ENCODE results near the gene PTPRU. TPM values are rescaled to one million over a fixed set of nuclear protein-coding genes. Genes with fewer than 3 reads are reported as not detected.

Gene PTPRU
- total and polyA plus RNA-seq, 2 of the 8 experiments (the other 6 are each of a cell fraction or from before 2014, with no cell fraction given) = 33.8 to 41.8 TPM

DNA sequence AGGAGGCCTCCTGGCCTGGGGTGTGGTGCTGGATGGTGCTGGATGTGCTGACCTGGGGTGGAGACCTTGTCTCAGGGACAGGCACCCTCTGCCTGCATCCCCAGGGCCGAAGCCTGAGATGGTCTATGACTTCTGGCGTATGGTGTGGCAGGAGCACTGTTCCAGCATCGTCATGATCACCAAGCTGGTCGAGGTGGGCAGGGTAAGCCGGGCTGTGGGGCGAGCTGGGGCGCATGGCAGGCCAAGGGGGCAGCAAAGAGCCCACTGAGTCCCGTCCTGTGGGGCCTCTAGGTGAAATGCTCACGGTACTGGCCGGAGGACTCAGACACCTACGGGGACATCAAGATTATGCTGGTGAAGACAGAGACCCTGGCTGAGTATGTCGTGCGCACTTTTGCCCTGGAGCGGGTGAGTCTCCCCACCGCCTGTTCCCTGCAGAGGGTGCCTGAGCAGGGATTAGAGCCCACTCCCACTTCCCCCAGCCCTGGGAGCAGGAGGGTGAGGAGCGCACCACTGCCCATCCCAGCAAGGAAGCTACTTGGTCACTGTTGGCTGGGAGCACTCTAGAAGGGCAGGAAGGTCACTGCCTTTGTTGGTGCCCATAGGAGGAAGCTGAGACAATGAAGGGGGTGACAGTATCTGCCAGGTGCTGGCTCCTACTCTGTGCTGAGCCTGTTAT is 75.2 kb downstream of the PTPRU start:
- Histone ChIP-seq H3K56ac (replicated peaks; ENCODE audit: insufficient read length, low read depth, low read length) (no peak overlapping the region), H2AK5ac (ENCODE audit: low read depth, low read length) (no peak overlapping the region), H2BK5ac (ENCODE audit: low read depth, low read length) (no peak overlapping the region), H3K79me2 (ENCODE audit: control insufficient read depth in 1 of 2, insufficient read depth in 2 of 2, low read length in 2 of 2) (no peaks in the 10 kb centered on the region), H3K4ac (replicated peaks; ENCODE audit: insufficient read length, low read depth, low read length) (no peak overlapping the region), H3K27me3 (replicated peaks in 1 of 4; ENCODE audit: control insufficient read depth in 3 of 4, extremely low read depth in 1 of 4, insufficient read depth in 3 of 4, low read length in 3 of 4) (no peaks in the 10 kb centered on the region), H3K4me3 (ENCODE audit: extremely low read depth in 1 of 4, insufficient read depth in 2 of 4, low read depth in 3 of 4, low read length in 4 of 4) (no peak overlapping the region), H2BK12ac (ENCODE audit: low read depth, low read length) (no peak overlapping the region), H3K4me1 (replicated peaks in 1 of 4; ENCODE audit: control insufficient read depth in 3 of 4, insufficient read depth in 4 of 4, low read length in 3 of 4) (no peaks in the 10 kb centered on the region), H3K14ac (ENCODE audit: insufficient read length) (no peak overlapping the region), H3K9ac (replicated peaks in 1 of 4; ENCODE audit: extremely low read depth in 1 of 4, low read depth in 3 of 4, low read length in 3 of 4) (no peak overlapping the region), H4K5ac (ENCODE audit: insufficient read length, low read depth, low read length) (no peak overlapping the region), H4K8ac (ENCODE audit: extremely low read depth, insufficient read depth, low read length) (no peak overlapping the region), H3K36me3 (ENCODE audit: control insufficient read depth in 2 of 4, insufficient read depth in 4 of 4, low read length in 3 of 4) (peaks cover 0 to 11% (median 0%) of the 10 kb centered on the region in 4 experiments; a peak in 4 of 8 replicates), H4K20me1 (replicated peaks in 1 of 2; ENCODE audit: control insufficient read depth in 1 of 2, insufficient read depth in 2 of 2, low read length in 2 of 2) (peaks cover 0 to 10% of the 10 kb centered on the region in 2 experiments), H2BK120ac (replicated peaks; ENCODE audit: low read depth, low read length) (no peak overlapping the region), H3K23ac (ENCODE audit: insufficient read length) (no peak overlapping the region), H2BK15ac (ENCODE audit: low read length) (no peak overlapping the region), H3K18ac (ENCODE audit: extremely low read depth, low read length) (no peak overlapping the region), H2BK20ac (ENCODE audit: low read length) (0 out of 2 replicates have a peak overlapping the region, but pooled peaks have one; percentile 6), H3K4me2 (ENCODE audit: insufficient read depth in 1 of 2, low read depth in 2 of 2, low read length in 2 of 2) (no peak overlapping the region), H3K79me1 (ENCODE audit: low read depth, low read length) (no peaks in the 10 kb centered on the region), H3K9me3 (ENCODE audit: insufficient read depth in 2 of 2, low read depth in 1 of 2, low read length in 1 of 2) (no peaks in the 10 kb centered on the region), H3K23me2 (ENCODE audit: low read depth, low read length) (no peaks in the 10 kb centered on the region; the same call in 1 of the 2 replicates), H2AFZ (ENCODE audit: low read length) (no peak overlapping the region), H3K27ac (ENCODE audit: low read depth, low read length) (no peak overlapping the region), H4K91ac (replicated peaks; ENCODE audit: insufficient read length, low read length) (no peak overlapping the region)
- 89% methylated on average over 16 of the region's 16 CpGs; no CpG with 5 or more reads in 1 of the 2 experiments for WGBS, 2 experiments (ENCODE audit: extremely low coverage in 1 of 2, insufficient coverage in 1 of 2, insufficient read length in 1 of 2, insufficient replicate concordance in 2 of 2, low coverage in 1 of 2, low lambda C conversion rate in 2 of 2, missing lambda C conversion rate in 1 of 2)
- CTCF ChIA-PET (ENCODE audit: partially characterized antibody) = interaction anchor here (0.7 to 2.7 kb wide), 5 partner anchors 9 to 66 kb away, joined by 3 to 9 read pairs (median 4); no protein-coding TSS in a partner anchor
- TF ChIP-seq EGR1 (IDR thresholded peaks at IDR 0.05; ENCODE audit: borderline replicate concordance, low read depth, low read length) (no peak), TAF7 (optimal IDR thresholded peaks at IDR 0.05; ENCODE audit: borderline replicate concordance, low read depth, low read length) (no peak), TBP (IDR thresholded peaks at IDR 0.05; ENCODE audit: low read depth, low read length) (no peak), JUND (IDR thresholded peaks at IDR 0.05; ENCODE audit: low read length) (no peak), SP4 (IDR thresholded peaks at IDR 0.05; ENCODE audit: low read length) (no peak), CHD2 (IDR thresholded peaks at IDR 0.05; ENCODE audit: low read length) (no peak), TAF1 (IDR thresholded peaks at IDR 0.05; ENCODE audit: low read depth, low read length) (no peak)
- TF ChIP-seq, protein P1, sequence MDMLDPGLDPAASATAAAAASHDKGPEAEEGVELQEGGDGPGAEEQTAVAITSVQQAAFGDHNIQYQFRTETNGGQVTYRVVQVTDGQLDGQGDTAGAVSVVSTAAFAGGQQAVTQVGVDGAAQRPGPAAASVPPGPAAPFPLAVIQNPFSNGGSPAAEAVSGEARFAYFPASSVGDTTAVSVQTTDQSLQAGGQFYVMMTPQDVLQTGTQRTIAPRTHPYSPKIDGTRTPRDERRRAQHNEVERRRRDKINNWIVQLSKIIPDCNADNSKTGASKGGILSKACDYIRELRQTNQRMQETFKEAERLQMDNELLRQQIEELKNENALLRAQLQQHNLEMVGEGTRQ (IDR thresholded peaks at IDR 0.05; ENCODE audit: low read length) = no peak
- DNase-seq (ENCODE audit: low read depth in 1 of 2, low spot score in 2 of 2) (no peak), FAIRE-seq (no peak)
- POLR2A ChIA-PET (ENCODE audit: partially characterized antibody) = interaction anchor here (0.6 kb wide), 1 partner anchor 27 kb away, joined by 3 read pairs; no protein-coding TSS in a partner anchor

All from H1 (cell line).